ENCODE results near the gene KLK1. TPM values are rescaled to one million over a fixed set of nuclear protein-coding genes. Genes with fewer than 3 reads are reported as not detected.

KLK1 gene
- total and polyA plus RNA-seq, 8 donors = 4.1 to 55.0 (median 6.9) TPM; not detected in 3

GRCh38 chr19:50858886-50859285, 35.3 kb upstream of the KLK1 start:
- no peak for TF ChIP-seq CTCF (IDR thresholded peaks at IDR 0.05)
- no peak for TF ChIP-seq POLR2AphosphoS5 (IDR thresholded peaks at IDR 0.05)
- TF ChIP-seq POLR2A (IDR thresholded peaks at IDR 0.05) = no peak
- TF ChIP-seq EP300 (IDR thresholded peaks at IDR 0.05) = no peak
- no peaks in the 10 kb centered on the region for H3K9me3 ChIP-seq
- peak in 1 of 2 donors; percentile 65 for DNase-seq
- no peak overlapping the region for H3K4me3 ChIP-seq
- H3K4me1 ChIP-seq = no peaks in the 10 kb centered on the region
- H3K36me3 ChIP-seq = no peaks in the 10 kb centered on the region
- no peak overlapping the region for H3K27ac ChIP-seq
- 3 to 8% (median 8%) methylated on average over 6 to 7 of the region's 7 CpGs for WGBS, 5 donors
- H3K27me3 ChIP-seq = peaks cover 0 to 81% (median 11%) of the 10 kb centered on the region in 3 donors
- intact Hi-C loops (cut with DNase I; ENCODE audit: low total_unique reads) = no loop called here

GRCh38 chr19:50857366-50857765, 33.8 kb upstream of the KLK1 start:
- DNase-seq = no peak
- intact Hi-C loops (cut with DNase I; ENCODE audit: low total_unique reads) = no loop called here
- Histone ChIP-seq H3K4me1 (no peaks in the 10 kb centered on the region), H3K4me3 (no peak overlapping the region), H3K27ac (no peak overlapping the region), H3K27me3 (peaks cover 0 to 78% (median 16%) of the 10 kb centered on the region in 3 donors), H3K36me3 (no peaks in the 10 kb centered on the region), H3K9me3 (no peaks in the 10 kb centered on the region)
- 61 to 75% (median 66%) methylated on average over 6 of the region's 6 CpGs for WGBS, 5 donors
- TF ChIP-seq POLR2A (IDR thresholded peaks at IDR 0.05) (no peak), EP300 (IDR thresholded peaks at IDR 0.05) (no peak), CTCF (IDR thresholded peaks at IDR 0.05) (no peak), POLR2AphosphoS5 (IDR thresholded peaks at IDR 0.05) (no peak)

GRCh38 chr19:50854636-50855410, 31.2 kb upstream of the KLK1 start, which contains the start of gene KLK3:
Gene KLK3, plus strand, starts transcription at chr19:50854915. Its CDS starts 41 bp downstream, at chr19:50854956.
- intact Hi-C loops (cut with DNase I; ENCODE audit: low total_unique reads) = no loop called here
- H3K27ac ChIP-seq = no peak within 1 kb of the TSS
- H3K36me3 ChIP-seq = no peaks in the 10 kb centered on the region
- DNase-seq = no peak
- H3K27me3 ChIP-seq = peaks cover 0 to 83% (median 20%) of the 10 kb centered on the region in 3 donors
- H3K4me3 ChIP-seq = no peak within 1 kb of the TSS
- TF ChIP-seq POLR2A (IDR thresholded peaks at IDR 0.05) = no peak
- no peak for TF ChIP-seq EP300 (IDR thresholded peaks at IDR 0.05)
- no peak for TF ChIP-seq CTCF (IDR thresholded peaks at IDR 0.05)
- TF ChIP-seq POLR2AphosphoS5 (IDR thresholded peaks at IDR 0.05) = no peak
- 48 to 71% (median 56%) methylated on average over 5 to 9 of the region's 9 CpGs for WGBS, 5 donors
- H3K9me3 ChIP-seq = no peaks in the 10 kb centered on the region
- no peaks in the 10 kb centered on the region for H3K4me1 ChIP-seq

- H3K27me3 ChIP-seq = peaks cover 0 to 71% (median 15%) of the 10 kb centered on the region in 3 donors
- 47 to 73% (median 69%) methylated on average over 3 to 4 of the region's 4 CpGs for WGBS, 5 donors
- H3K27ac ChIP-seq = no peak overlapping the region
- DNase-seq = no peak
- no peaks in the 10 kb centered on the region for H3K9me3 ChIP-seq
- H3K36me3 ChIP-seq = no peaks in the 10 kb centered on the region
- TF ChIP-seq POLR2AphosphoS5 (IDR thresholded peaks at IDR 0.05) = no peak
- TF ChIP-seq EP300 (IDR thresholded peaks at IDR 0.05) = no peak
- TF ChIP-seq CTCF (IDR thresholded peaks at IDR 0.05) = no peak
- TF ChIP-seq POLR2A (IDR thresholded peaks at IDR 0.05) = no peak
- intact Hi-C loops (cut with DNase I; ENCODE audit: low total_unique reads) = no loop called here
- no peaks in the 10 kb centered on the region for H3K4me1 ChIP-seq
- no peak overlapping the region for H3K4me3 ChIP-seq
Measured at GRCh38 chr19:50851620-50852019, 28.0 kb upstream of the KLK1 start.

Data from stomach (tissue), 9 donors.